ENCODE results near the gene ZNF787.

Gene ZNF787

GRCh38 chr19:56053596-56053995 lies 67.5 kb downstream of the ZNF787 start:
- H3K4me2 ChIP-seq (ENCODE audit: low read depth, low read length, poor library complexity, severe bottlenecking): no peak overlapping the region
- H3F3A ChIP-seq (ENCODE audit: insufficient read depth): no peaks in the 10 kb centered on the region
- TF ChIP-seq EZH2phosphoT487 (conservative IDR thresholded peaks at IDR 0.05; ENCODE audit: low read length): no peak
- TF ChIP-seq CTCF (IDR thresholded peaks at IDR 0.05; ENCODE audit: insufficient read depth, low read length, poor library complexity, severe bottlenecking): no peak
- H2AFZ ChIP-seq (ENCODE audit: low read depth, low read length, severe bottlenecking): no peak overlapping the region
- H3K27ac ChIP-seq (ENCODE audit: low read depth, low read length): no peak overlapping the region
- H3K4me3 ChIP-seq (ENCODE audit: insufficient read depth, low read length, poor library complexity, severe bottlenecking): no peak overlapping the region
- H3K27me3 ChIP-seq (ENCODE audit: low read length): no peaks in the 10 kb centered on the region
- H4K20me1 ChIP-seq (ENCODE audit: low read depth, low read length): no peaks in the 10 kb centered on the region
- no peaks in the 10 kb centered on the region for H3K9me2 ChIP-seq (replicated peaks; ENCODE audit: insufficient read depth, low read length)
- no peaks in the 10 kb centered on the region for H3K9me3 ChIP-seq (ENCODE audit: insufficient read depth, low read length)
- H3K36me3 ChIP-seq (ENCODE audit: low read length): no peaks in the 10 kb centered on the region
- H3K9ac ChIP-seq (ENCODE audit: low read length): no peak overlapping the region
- H3K79me2 ChIP-seq (ENCODE audit: insufficient read depth, low read length): no peaks in the 10 kb centered on the region
